ENCODE data around the gene EFNA2. TPM values are rescaled to one million over a fixed set of nuclear protein-coding genes. Genes with fewer than 3 reads are reported as not detected.
A peak's percentile ranks its signal among the peaks of the same experiment; 100 is the strongest.

The EFNA2 gene
- total RNA-seq, 4 donors from 2014 or later, result not detected

DNA sequence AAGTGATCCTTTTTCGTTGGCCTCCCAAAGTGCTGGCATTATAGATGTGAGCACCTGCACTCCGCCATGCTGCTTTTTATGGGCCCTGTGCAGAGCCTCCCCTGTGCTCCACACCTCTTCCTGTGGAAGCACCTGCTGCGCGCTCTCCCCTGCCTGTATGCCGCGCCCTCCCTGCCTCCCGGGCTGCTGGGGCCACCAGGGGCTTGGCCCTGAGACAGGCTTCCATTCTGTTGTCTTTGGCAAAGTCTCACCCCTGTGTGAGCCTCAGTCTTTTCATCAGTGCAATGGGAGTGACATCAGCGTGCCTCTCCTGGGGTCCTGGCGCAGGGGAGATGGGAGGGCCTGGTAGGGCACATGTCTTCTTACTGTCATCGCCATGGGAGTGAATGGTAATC is 9.0 kb upstream of the EFNA2 start:
- intact Hi-C loops (cut with DNase I; ENCODE audit: low total_unique reads), result loop anchor here (5.0 kb wide), 1 partner anchor 171 kb away; no protein-coding TSS in a partner anchor
- no peak overlapping the region for H3K4me3 ChIP-seq (ENCODE audit: low read depth, poor library complexity, severe bottlenecking)
- 55 to 70% methylated on average over 10 of the region's 10 CpGs for WGBS, 2 donors
- TF ChIP-seq, protein P1, sequence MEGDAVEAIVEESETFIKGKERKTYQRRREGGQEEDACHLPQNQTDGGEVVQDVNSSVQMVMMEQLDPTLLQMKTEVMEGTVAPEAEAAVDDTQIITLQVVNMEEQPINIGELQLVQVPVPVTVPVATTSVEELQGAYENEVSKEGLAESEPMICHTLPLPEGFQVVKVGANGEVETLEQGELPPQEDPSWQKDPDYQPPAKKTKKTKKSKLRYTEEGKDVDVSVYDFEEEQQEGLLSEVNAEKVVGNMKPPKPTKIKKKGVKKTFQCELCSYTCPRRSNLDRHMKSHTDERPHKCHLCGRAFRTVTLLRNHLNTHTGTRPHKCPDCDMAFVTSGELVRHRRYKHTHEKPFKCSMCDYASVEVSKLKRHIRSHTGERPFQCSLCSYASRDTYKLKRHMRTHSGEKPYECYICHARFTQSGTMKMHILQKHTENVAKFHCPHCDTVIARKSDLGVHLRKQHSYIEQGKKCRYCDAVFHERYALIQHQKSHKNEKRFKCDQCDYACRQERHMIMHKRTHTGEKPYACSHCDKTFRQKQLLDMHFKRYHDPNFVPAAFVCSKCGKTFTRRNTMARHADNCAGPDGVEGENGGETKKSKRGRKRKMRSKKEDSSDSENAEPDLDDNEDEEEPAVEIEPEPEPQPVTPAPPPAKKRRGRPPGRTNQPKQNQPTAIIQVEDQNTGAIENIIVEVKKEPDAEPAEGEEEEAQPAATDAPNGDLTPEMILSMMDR (IDR thresholded peaks at IDR 0.05), result no peak
- no peak for TF ChIP-seq POLR2A (IDR thresholded peaks at IDR 0.05)
- no peak for DNase-seq (ENCODE audit: low spot score in 2 of 2)

DNA sequence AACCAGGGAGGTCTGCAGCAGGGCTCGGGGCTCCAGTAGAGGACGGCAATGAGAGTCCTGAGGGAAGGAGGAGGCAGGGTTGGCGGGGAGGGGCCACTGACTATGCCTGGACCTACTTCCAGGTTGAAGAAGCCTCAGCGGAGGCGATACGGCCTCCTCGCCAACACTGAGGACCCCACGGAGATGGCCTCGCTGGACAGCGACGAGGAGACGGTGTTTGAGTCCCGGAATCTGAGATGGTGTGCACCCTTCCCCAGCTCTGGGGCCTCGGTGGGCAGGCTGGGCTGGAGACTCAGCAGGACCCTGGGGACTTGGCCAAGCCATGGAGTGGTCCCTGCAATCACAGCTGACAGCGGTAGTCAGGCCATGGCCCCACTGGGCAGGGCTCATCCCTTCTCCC is 8.6 kb upstream of the EFNA2 start:
- 88 to 90% methylated on average over 15 of the region's 15 CpGs for WGBS, 2 donors
- no peak for DNase-seq (ENCODE audit: low spot score in 2 of 2)
- intact Hi-C loops (cut with DNase I; ENCODE audit: low total_unique reads), result loop anchor here (5.0 kb wide), 1 partner anchor 170 kb away; no protein-coding TSS in a partner anchor

DNA sequence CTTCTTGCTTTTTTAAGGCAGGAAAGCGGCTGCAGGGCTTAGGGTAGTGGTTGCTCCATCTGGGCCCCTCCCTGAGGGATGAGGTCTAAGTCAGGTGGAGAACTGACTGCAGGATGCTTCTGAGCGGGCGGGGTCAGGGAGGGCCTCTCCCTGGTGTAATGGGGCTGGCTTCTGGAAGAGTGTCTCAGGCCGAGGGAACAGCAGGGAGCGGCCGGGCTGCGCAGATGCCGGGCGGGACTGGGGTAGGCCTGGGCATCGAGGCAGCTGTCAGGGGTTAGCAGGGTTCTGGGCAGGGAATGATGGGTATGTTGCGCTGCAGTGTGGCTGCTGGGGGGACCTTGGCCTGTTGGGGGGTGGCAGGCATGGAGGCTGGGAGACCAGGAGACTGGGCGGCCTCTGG is 7.6 kb upstream of the EFNA2 start:
- no peak overlapping the region for H3K4me3 ChIP-seq (ENCODE audit: low read depth, poor library complexity, severe bottlenecking)
- no peak for TF ChIP-seq POLR2A (IDR thresholded peaks at IDR 0.05)
- TF ChIP-seq, protein P1 (IDR thresholded peaks at IDR 0.05), result no peak
- intact Hi-C loops (cut with DNase I; ENCODE audit: low total_unique reads), result loop anchor here (5.0 kb wide), 1 partner anchor 169 kb away; no protein-coding TSS in a partner anchor
- DNase-seq (ENCODE audit: low spot score in 2 of 2), result no peak
- WGBS, 2 donors, result 75 to 81% methylated on average over 12 of the region's 12 CpGs

More for the DNA sequence above, 8.6 kb upstream of the EFNA2 start:
- H3K4me3 ChIP-seq (ENCODE audit: low read depth, poor library complexity, severe bottlenecking), result no peak overlapping the region
- TF ChIP-seq, protein P1 (IDR thresholded peaks at IDR 0.05), result no peak
- TF ChIP-seq POLR2A (IDR thresholded peaks at IDR 0.05), result no peak

DNA sequence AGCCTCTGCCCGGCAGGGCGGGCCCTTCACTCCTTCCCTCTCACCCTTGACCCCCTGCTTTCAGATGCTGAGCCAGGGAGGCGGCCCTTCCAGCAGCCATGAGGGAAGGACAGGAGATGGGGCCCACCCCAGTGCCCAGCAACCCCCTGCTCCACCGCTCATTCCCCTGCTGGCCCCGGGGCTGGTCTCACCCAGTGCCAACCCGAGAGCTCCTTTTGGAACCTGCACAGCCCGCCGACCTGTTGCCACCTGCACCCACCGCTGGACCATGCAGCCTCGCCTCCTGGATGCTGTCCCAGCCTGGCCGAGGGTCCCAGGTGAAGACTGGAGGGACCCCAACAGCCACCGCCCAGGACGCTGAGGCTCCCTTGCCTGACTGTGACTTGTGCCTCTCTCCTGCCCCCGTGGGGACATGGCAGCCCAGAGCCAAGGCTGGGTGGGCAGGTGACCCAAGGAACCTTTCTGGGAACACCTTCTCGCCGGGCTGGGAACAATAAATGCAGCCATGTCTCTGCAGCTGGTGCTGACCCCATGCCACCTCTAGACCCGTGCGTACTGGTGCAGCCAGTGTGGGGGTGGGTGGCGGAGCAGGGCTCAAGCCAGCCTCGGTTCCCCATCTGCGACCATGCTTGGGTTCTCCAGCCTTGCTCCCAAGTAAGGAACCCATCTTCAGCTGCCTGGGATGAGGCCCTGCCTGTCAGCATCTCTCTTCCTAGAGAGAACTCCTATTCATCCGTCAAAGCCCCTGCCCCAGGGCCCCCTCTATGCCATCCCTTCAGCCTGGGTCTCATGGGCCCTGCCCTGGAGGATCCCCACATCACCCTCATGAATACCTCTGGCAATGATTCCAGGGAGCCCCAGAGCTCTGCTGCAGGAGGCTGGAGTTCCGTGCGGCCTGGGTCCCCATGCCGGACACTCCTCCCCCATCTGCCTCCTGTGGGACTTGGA is 6.7 kb upstream of the EFNA2 start:
- intact Hi-C loops (cut with DNase I; ENCODE audit: low total_unique reads), result loop anchor here (5.0 kb wide), 1 partner anchor 168 kb away; no protein-coding TSS in a partner anchor
- H3K4me3 ChIP-seq (ENCODE audit: low read depth, poor library complexity, severe bottlenecking), result no peak overlapping the region
- TF ChIP-seq, protein P1 (IDR thresholded peaks at IDR 0.05), result no peak
- TF ChIP-seq POLR2A (IDR thresholded peaks at IDR 0.05), result no peak
- DNase-seq (ENCODE audit: low spot score in 2 of 2), result no peak
- 84 to 87% methylated on average over 23 to 24 of the region's 25 CpGs for WGBS, 2 donors

DNA sequence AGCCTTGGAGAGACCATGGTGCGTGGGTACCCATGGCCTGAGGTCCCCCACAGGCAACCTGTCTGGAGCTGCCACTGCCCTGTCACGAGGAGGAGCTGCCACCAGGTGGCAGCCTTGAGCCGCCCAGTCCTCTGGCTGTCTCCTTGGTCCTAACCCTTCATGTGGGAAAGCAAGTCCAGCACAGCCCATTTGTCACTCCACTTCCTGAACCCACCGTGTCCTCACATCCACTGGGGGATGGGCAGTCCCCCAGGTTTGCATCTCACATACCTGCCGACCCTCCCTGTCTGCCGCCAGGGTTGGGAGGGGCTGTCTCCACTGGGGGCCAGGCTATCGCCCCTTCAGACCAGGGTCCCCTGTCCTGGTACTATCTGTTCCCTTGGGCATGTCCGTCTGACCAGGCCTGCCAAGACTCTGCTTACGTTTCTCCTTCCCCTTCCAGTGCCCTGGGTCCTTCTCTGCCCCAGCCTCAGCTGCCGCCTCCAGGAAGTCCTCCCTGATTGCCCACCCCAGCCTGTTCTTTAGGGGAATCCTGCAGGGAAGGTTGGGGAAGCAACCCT is 5.8 kb upstream of the EFNA2 start:
- WGBS, 2 donors, result 20 to 48% methylated on average over 4 to 7 of the region's 10 CpGs
- intact Hi-C loops (cut with DNase I; ENCODE audit: low total_unique reads), result loop anchor here (5.0 to 10.0 kb wide), 2 partner anchors 75 to 167 kb away; a partner anchor contains a TSS
- DNase-seq (ENCODE audit: low spot score in 2 of 2), result peak; percentile 71 to 95
- TF ChIP-seq, protein P1 (IDR thresholded peaks at IDR 0.05), result peak in 1 of 3 donors; percentile 73
- TF ChIP-seq POLR2A (IDR thresholded peaks at IDR 0.05), result no peak
- no peak overlapping the region for H3K4me3 ChIP-seq (ENCODE audit: low read depth, poor library complexity, severe bottlenecking)
